D721Med (cell line): ENCODE measurements around the gene ITGA1.
"Not testable (repeated sequence)": the region's sequence is repeated elsewhere in the genome, so short reads cannot be mapped to it uniquely, and the experiment has no call there.

Source experiments
- DNase-seq: peaks from one replicate; pipeline ENCODE4 v3.0.0; 2011; ENCODE audit warnings: low spot score; ENCODE audit not compliant: insufficient read length
- FAIRE-seq: peaks from 2 replicates; lab custom pipeline; 2011; peaks lifted over from hg19 to GRCh38; lab: Jason Lieb, UNC
- TF ChIP-seq, protein P1 (sequence below): IDR thresholded peaks from 2 replicates; pipeline ENCODE4 v1.5.1; 2012; ENCODE audit warnings: mild to moderate bottlenecking, control low read depth; ENCODE audit not compliant: insufficient read depth; ENCODE audit errors: missing control alignments

ITGA1 gene

DNA sequence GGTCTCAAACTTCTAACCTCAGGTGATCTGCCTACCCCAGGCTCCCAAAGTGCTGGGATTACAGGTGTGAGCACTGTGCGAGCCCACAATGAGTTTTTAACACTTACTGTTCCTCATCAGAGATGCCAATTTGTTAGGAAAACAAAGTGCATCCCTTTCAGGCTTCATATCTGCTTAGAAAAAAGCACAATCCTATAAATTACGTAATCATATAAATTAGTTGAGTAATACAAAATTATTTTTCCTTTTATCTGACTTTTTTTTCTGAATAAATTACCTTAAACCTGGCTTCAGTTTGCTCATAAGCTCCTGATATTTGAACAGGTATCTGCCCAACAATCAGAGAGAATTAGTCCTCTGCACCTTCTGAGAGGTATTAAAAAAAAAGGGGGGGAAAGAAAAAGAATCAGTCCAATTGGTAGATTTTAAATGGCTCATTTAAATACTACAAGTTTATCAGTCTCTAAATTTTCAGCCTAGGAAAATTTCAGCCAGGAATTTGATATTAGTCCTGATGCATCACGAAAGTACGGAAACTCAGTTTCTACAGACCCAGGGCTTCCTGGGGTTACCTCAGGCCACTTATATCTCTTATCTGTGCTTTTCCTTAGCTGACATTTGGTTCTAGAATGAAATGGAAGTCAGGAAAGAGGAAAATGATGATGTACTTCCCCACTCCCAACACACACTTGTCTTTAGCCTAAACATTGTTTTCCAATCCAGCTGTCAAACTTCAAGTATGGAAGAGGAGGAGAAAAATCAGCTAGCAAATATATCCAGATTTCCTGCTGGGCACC, 26.8 kb downstream of the ITGA1 start:
- no peak for FAIRE-seq
- TF ChIP-seq, protein P1, sequence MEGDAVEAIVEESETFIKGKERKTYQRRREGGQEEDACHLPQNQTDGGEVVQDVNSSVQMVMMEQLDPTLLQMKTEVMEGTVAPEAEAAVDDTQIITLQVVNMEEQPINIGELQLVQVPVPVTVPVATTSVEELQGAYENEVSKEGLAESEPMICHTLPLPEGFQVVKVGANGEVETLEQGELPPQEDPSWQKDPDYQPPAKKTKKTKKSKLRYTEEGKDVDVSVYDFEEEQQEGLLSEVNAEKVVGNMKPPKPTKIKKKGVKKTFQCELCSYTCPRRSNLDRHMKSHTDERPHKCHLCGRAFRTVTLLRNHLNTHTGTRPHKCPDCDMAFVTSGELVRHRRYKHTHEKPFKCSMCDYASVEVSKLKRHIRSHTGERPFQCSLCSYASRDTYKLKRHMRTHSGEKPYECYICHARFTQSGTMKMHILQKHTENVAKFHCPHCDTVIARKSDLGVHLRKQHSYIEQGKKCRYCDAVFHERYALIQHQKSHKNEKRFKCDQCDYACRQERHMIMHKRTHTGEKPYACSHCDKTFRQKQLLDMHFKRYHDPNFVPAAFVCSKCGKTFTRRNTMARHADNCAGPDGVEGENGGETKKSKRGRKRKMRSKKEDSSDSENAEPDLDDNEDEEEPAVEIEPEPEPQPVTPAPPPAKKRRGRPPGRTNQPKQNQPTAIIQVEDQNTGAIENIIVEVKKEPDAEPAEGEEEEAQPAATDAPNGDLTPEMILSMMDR: no peak
- DNase-seq: no peak

DNA sequence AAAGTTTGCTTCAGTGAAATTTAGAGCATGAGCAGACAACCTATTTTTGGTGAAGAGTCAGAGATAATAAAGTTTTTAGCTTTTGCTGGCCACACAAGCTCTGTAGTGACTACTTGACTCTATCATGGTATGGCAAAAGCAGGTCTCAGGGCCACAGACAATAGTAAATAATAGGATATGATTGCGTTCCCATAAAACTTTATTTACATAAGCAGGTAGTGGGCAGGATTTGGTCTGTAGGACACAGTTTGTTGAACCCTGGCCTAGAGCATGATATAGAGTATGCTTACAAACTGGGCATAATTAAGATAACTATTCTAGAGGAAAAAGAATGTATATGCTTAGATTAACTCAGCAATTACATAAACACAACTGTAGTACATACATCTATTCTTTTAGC, 30.1 kb downstream of the ITGA1 start:
- DNase-seq (no peak), FAIRE-seq (no peak)
- TF ChIP-seq, protein P1: no peak

DNA sequence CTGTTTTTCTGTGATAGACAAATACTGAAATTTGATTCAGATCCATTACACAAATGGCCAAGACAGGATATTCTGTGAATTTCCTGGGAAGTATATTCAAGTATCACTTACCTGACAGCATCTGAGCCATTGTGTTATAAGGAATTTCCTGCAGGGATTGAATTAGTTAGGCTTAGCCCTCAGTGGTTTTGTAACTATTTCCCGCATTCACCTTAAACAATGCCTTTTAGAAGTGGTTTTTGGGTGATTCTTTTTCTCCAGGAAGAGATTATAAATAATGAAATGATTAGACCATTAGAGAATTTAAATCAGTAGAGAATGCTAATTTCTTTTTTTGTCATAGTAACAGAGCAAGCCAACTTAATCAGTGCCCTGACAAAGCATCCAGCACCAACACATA, 30.6 kb downstream of the ITGA1 start:
- TF ChIP-seq, protein P1: no peak
- no peak for DNase-seq
- FAIRE-seq: no peak

DNA sequence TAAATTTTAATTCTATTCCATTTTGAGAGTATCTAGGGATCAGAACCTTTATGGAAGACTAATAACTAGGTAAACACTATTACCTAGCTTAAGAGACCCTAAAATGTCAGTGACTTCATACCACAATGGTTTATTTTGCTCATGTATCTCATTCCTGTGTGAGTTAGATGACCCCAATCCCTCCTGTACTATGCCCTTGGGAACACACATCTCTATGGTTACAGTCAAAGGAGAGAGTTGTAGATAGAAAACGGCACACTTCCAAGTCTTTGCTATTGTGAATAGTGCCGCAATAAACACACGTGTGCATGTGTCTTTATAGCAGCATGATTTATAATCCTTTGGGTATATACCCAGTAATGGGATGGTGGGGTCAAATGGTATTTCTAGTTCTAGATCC, 31.1 kb downstream of the ITGA1 start:
- not testable (repeated sequence) for FAIRE-seq

DNA sequence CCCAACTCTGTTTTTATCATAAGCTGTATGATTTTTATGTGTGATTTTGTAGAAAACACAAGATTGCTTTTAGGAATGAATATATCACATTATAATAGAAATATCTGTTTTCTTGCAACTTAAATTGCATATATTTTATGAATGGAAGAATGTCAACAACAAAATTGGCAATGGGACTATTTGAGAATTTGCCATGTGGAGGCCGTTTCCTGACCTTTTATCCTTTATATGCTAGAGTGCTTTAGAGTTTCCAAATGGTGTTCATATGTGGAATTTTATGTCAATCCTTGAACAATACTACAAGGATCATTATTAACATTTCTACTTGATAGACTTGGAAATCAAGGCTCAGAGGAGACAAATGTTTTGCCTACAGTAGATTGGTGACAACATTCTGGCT, 34.2 kb downstream of the ITGA1 start:
- FAIRE-seq (no peak), DNase-seq (no peak)
- TF ChIP-seq, protein P1: no peak

More for the DNA sequence above, 31.1 kb downstream of the ITGA1 start:
- not testable (repeated sequence) for DNase-seq

DNA sequence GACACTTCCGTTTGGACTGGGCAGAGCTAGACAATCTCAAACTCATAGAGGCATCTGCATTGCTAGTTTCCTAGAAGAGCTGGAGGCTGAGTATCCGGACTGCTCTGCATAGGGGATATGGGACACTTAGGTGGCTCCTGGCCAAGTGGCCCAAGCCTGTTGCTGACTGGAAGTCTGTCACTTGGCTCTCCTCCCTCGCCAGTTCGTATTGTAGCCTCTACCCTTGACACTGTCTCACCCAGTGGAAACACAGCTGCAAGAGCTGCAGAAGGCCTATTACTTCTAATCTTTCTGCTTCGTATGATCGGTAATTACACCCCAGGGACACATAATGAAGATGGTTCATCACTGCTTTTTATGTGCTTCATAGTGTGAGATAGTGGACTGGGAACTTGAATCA, 34.7 kb downstream of the ITGA1 start:
- TF ChIP-seq, protein P1: no peak
- no peak for FAIRE-seq
- DNase-seq: no peak

DNA sequence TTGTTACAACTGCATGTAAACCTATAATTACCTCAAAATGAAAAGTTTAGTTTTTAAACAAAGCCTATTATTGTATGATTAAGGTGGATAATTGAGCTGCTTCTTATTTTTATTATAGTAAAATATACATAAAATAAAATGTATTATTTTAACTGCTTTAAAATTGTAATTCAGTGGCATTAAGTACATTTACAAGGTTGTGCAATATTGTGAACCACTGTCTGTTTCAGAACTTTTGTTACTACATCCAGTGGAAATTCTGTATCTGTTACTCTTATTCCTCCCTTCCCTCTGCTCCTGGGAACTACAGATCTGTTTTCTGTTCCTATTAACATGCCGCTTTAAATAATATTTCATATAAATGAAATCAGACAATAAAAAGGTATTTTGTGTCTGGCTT, 37.1 kb downstream of the ITGA1 start:
- DNase-seq (no peak), FAIRE-seq (no peak)
- TF ChIP-seq, protein P1: no peak
